Body of pancreas (tissue), 4 donors: ENCODE data around the gene ZNF622. TPM values are rescaled to one million over a fixed set of nuclear protein-coding genes. Genes with fewer than 3 reads are reported as not detected.

Experiments
- ATAC-seq: fragments of 150-250 bp; one replicate; pipeline ENCODE4 v1.9.1; 2016
- DNase-seq, 4 donors: peaks; one replicate each; pipeline ENCODE4 v3.0.0-alpha.2; 2019
- H3K27ac ChIP-seq, 4 donors: fragments of 200-600 bp; sonication (generic); 1 replicate in 3 of 4; 2 replicates in 1 of 4; pipeline versions ENCODE4 v1.5.1 to v1.6.1; 2016 to 2019; ENCODE audit warnings: mild to moderate bottlenecking in 1 of 4, mixed read lengths in 1 of 4, moderate library complexity in 1 of 4
- H3K27me3 ChIP-seq, 2 donors: fragments of 200-600 bp; sonication (generic); one replicate each; pipeline ENCODE4 v1.6.0; 2016; ENCODE audit warnings: mild to moderate bottlenecking in 1 of 2
- H3K36me3 ChIP-seq, 2 donors: fragments of 200-600 bp; sonication (generic); replicated peaks in 1 of 2; 2 replicates each; pipeline ENCODE4 v1.5.1; 2016; ENCODE audit warnings: low read depth in 2 of 2; ENCODE audit not compliant: insufficient read depth in 1 of 2
- H3K4me1 ChIP-seq: fragments of 200-600 bp; sonication (generic); one replicate; pipeline ENCODE4 v1.6.0; 2016
- H3K4me3 ChIP-seq, 2 donors: fragments of 200-600 bp; sonication (generic); 1 replicate in 1 of 2; 2 replicates in 1 of 2; pipeline ENCODE4 v1.5.1; 2016 to 2019
- H3K9me3 ChIP-seq, 3 donors: fragments of 200-600 bp; sonication (generic); 1 replicate in 2 of 3; 2 replicates in 1 of 3; pipeline ENCODE4 v1.5.1; 2016
- CTCF ChIP-seq, 7 experiments: fragments of 450-650 bp in 4 of 7; fragments of 200-600 bp in 3 of 7; sonication (generic) in 3 of 7; IDR thresholded peaks; one replicate each; pipeline ENCODE4 v1.5.1; 2016 to 2019; ENCODE audit warnings: antibody characterized with exemption in 7 of 7
- POLR2A ChIP-seq, 3 donors: fragments of 450-650 bp; IDR thresholded peaks; one replicate each; pipeline ENCODE4 v1.6.1; 2016; ENCODE audit warnings: antibody characterized with exemption in 3 of 3, mild to moderate bottlenecking in 2 of 3
- WGBS, 2 donors: methylation state at CpG; one replicate each; pipeline ENCODE4 v1.1.5; 2017; 5-methylcytosine and 5-hydroxymethylcytosine counted together
- intact Hi-C: fragments of 100-400 bp; cut with DNase I; formaldehyde crosslinking; loops from one replicate; pipeline ENCODE4 v1.15.1; 2023
- total RNA-seq, 2 donors: library from RNA; depleted of rRNA; stranded (reverse); fragments of >200 nt; gene quantifications; one replicate each; pipeline ENCODE4 v1.1.0, GENCODE V29; 2016

ZNF622 gene
- total RNA-seq, 2 donors from 2014 or later, result 28.0 to 45.1 TPM

GRCh38 chr5:16497546-16497945 lies 31.9 kb upstream of the ZNF622 start:
- DNase-seq, result no peak
- intact Hi-C loops, result loop anchor here (5.0 to 10.0 kb wide), 2 partner anchors 55 to 167 kb away; no protein-coding TSS in a partner anchor
- no peaks in the 10 kb centered on the region for H3K27me3 ChIP-seq

GRCh38 chr5:16493261-16493660 lies 27.7 kb upstream of the ZNF622 start:
- H3K27me3 ChIP-seq, result no peaks in the 10 kb centered on the region
- TF ChIP-seq POLR2A (IDR thresholded peaks at IDR 0.05) (no peak), CTCF (IDR thresholded peaks at IDR 0.05) (no peak)
- DNase-seq (no peak), ATAC-seq (no peak)
- intact Hi-C loops, result loop anchor here (10.0 kb wide), 1 partner anchor 172 kb away; no protein-coding TSS in a partner anchor
- H3K9me3 ChIP-seq, result peaks cover 0 to 6% (median 0%) of the 10 kb centered on the region in 3 donors
- no peak overlapping the region for H3K4me3 ChIP-seq
- H3K4me1 ChIP-seq, result peaks cover 68% of the 10 kb centered on the region
- 23 to 32% methylated on average over 1 of the region's 1 CpG for WGBS, 2 donors
- peak overlapping the region; percentile 48 to 87 (median 78) for H3K27ac ChIP-seq
- no peaks in the 10 kb centered on the region for H3K36me3 ChIP-seq

More at GRCh38 chr5:16497546-16497945, 31.9 kb upstream of the ZNF622 start:
- TF ChIP-seq POLR2A (IDR thresholded peaks at IDR 0.05), result no peak
- 29% methylated on average over 2 of the region's 2 CpGs for WGBS, 2 donors
- no peak for ATAC-seq
- H3K36me3 ChIP-seq, result no peaks in the 10 kb centered on the region
- peaks cover 0 to 6% (median 0%) of the 10 kb centered on the region in 3 donors for H3K9me3 ChIP-seq
- no peak overlapping the region for H3K4me3 ChIP-seq
- H3K27ac ChIP-seq, result peak overlapping the region in 3 of 4 donors; percentile 28 to 54 (median 53)
- peaks cover 51% of the 10 kb centered on the region for H3K4me1 ChIP-seq

GRCh38 chr5:16492398-16493140 lies 27.0 kb upstream of the ZNF622 start:
- Histone ChIP-seq H3K4me1 (peaks cover 68% of the 10 kb centered on the region), H3K27me3 (no peaks in the 10 kb centered on the region), H3K9me3 (peaks cover 0 to 6% (median 0%) of the 10 kb centered on the region in 3 donors), H3K4me3 (no peak overlapping the region), H3K27ac (peak overlapping the region; percentile 48 to 87 (median 78)), H3K36me3 (no peaks in the 10 kb centered on the region)
- intact Hi-C loops, result loop anchor here (10.0 kb wide), 1 partner anchor 172 kb away; no protein-coding TSS in a partner anchor
- peak; percentile 89 for ATAC-seq
- TF ChIP-seq CTCF (IDR thresholded peaks at IDR 0.05), result no peak
- TF ChIP-seq POLR2A (IDR thresholded peaks at IDR 0.05), result peak in 2 of 3 donors; percentile 34 to 55
- 33 to 34% methylated on average over 10 of the region's 10 CpGs for WGBS, 2 donors
- DNase-seq, result peak; percentile 75 to 88 (median 82)

- Histone ChIP-seq H3K9me3 (peaks cover 0 to 6% (median 0%) of the 10 kb centered on the region in 3 donors), H3K27me3 (no peaks in the 10 kb centered on the region), H3K27ac (peak overlapping the region in 3 of 4 donors; percentile 66 to 81 (median 75)), H3K36me3 (no peaks in the 10 kb centered on the region), H3K4me3 (no peak overlapping the region), H3K4me1 (peaks cover 76% of the 10 kb centered on the region)
- ATAC-seq, result no peak
- intact Hi-C loops, result loop anchor here (10.0 kb wide), 1 partner anchor 174 kb away; no protein-coding TSS in a partner anchor
- DNase-seq, result no peak
- TF ChIP-seq POLR2A (IDR thresholded peaks at IDR 0.05) (no peak), CTCF (IDR thresholded peaks at IDR 0.05) (no peak)
- 67 to 73% methylated on average over 8 of the region's 8 CpGs for WGBS, 2 donors
Measured at GRCh38 chr5:16490911-16491310, 25.3 kb upstream of the ZNF622 start.

- ATAC-seq, result peak; percentile 57
- TF ChIP-seq POLR2A (IDR thresholded peaks at IDR 0.05), result no peak
- TF ChIP-seq CTCF (IDR thresholded peaks at IDR 0.05), result peak; percentile 28 to 88 (median 82)
- H3K9me3 ChIP-seq, result no peaks in the 10 kb centered on the region
- H3K27ac ChIP-seq, result peak overlapping the region; percentile 27 to 81 (median 60)
- no peaks in the 10 kb centered on the region for H3K27me3 ChIP-seq
- peak in 2 of 4 donors; percentile 40 to 45 for DNase-seq
- intact Hi-C loops, result no loop called here
- H3K36me3 ChIP-seq, result no peaks in the 10 kb centered on the region
- H3K4me1 ChIP-seq, result peaks cover 73% of the 10 kb centered on the region
- 4 to 16% methylated on average over 1 of the region's 1 CpG for WGBS, 2 donors
- H3K4me3 ChIP-seq, result no peak overlapping the region
Measured at GRCh38 chr5:16489322-16489791, 23.8 kb upstream of the ZNF622 start.
